GDM1 (cell line): Measurements from ENCODE around the gene GALNT14.

Source experiments
- DNase-seq: peaks from one replicate; lab custom pipeline; 2025; lab: John Stamatoyannopoulos, UW

The GALNT14 gene

DNA sequence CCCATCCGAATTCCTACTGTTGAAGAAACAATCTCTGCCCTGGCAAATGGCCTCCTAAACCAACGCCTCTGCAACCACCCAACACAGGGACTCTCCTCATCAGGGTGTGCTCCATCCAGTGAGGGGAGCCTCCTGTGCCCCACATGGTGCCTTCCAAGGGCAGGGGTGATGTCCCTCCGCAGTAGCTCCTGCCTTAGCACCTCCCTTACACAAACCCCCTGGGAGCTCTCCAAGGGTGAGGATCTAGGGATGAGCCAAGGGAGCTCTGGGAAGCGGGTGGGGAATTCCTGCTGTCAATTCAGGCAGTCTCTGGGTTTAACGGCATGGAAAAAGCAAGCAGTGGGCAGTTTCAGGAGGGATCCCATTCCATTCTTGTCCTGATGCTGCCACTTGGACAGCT, 3.8 kb downstream of the GALNT14 start:
- no peak for DNase-seq

GRCh38 chr2:31132786-31133185, 5.5 kb downstream of the GALNT14 start:
- DNase-seq, result no peak

DNA sequence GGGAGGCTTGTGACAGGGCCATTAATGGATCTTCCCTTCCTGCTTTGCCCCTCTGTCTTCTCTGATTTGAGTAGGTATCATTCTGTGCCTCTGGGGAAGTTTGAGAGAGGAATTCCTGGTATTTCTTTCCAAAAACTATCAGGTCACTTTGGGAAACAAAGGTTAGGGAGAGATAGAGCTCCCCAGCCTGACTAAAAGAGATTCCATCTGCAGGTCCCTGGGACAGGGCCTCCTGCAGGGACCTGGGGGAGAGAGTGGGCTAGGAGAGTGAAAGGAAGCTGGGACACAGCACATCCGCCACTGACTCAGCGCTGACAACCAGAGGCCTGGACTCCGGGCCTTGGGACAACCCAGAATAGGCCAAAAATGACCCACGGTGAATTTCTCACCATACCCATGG, 6.4 kb downstream of the GALNT14 start:
- no peak for DNase-seq

GRCh38 chr2:31129375-31130171, 8.7 kb downstream of the GALNT14 start:
- no peak for DNase-seq

DNA sequence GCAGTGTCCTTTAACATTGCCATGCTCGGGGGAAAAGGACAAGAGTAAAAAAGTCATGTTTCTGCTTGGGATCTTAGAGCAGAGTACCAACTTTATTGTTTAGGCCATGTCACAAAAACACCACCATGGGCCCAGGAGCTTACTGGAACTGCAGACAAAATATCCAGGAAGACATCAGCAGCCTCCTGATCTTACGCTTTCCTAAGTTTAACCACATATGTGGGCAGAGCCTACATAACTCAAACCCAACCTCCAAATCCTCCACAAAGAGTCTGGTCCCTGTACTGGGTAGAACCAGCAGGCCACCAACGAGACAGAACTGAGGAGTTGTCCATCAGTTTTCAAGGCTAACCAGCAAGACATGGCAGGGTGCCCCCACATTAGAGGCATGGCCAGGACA, 10.3 kb downstream of the GALNT14 start:
- DNase-seq, result no peak

GRCh38 chr2:31125918-31126695, 12.1 kb downstream of the GALNT14 start:
- DNase-seq, result no peak

DNA sequence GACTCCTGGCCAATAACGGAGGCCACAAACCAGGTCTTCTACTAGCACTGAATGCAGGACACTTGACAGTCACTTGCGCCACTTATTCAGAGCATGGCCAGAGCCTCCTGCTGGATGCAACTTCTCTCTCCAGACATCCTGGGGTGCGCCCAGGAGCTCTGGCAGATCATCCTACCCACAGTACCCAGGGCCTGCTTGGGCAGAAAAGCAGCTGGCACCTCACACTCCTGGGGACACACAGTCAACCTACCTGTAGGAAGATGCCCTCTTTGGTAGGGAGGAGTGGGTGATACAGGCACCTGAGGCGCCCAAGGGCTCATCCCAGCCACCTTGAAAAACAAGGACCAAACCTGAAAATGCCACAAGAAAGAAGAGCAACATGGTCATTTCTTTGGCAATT, 13.3 kb downstream of the GALNT14 start:
- DNase-seq, result no peak

DNA sequence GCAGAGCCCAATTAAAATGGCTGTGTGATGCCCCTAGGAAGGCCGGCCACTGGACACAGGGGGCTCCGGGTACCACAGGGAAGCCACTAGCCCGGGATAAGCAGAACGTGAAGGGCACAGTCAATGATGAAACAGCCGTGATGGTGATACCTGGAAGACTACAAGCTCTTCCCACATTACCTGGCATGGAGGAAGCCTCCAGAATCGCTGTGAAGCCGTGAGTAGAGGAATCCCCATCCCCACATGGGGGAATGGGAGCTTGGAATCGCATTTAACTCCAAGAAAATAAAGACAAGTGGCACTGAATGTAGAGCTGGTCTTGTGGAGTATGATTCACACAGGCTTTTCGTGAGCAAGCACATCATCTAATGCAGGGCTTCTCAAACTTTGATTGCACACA, 16.1 kb downstream of the GALNT14 start:
- DNase-seq, result no peak

GRCh38 chr2:31113765-31114164, 24.5 kb downstream of the GALNT14 start:
- DNase-seq, result no peak

DNA sequence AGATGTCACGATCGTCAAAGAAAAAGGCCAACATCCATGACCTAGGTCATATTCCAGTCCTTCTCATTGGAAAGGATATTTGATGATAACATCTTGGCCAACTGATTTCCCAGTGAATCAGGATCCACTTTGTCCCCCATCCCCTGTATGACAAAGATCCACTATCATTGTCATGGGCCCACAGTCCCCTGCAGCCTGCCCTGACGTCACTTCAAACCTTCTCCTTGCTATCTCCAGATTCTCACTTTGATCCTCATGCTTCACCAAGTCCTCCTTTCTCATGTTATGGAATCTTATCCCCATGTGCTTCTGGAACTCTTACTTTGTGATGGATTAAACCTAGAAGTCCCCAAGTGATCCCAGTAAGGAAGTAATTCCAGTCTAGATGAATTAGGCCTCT, 25.7 kb downstream of the GALNT14 start:
- no peak for DNase-seq

DNA sequence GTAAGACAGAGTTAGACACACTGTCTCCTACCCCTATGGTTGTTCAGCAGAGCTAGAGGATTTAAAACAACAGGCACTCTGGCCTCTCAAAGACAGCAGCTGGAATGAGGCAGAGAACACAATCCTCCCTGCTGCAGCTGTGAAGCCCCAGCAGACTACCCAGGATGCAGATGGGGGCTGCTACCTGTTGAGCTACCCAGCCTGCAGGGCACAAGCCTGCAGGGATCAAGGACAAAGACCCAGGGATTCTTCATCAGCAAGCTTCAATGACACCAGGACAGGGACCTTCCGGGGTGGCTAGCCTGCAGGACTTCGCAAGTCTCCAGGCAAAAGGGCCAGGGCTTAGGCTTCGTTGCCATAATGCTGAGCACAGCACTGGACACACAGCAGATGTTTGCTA, 27.2 kb downstream of the GALNT14 start:
- no peak for DNase-seq

DNA sequence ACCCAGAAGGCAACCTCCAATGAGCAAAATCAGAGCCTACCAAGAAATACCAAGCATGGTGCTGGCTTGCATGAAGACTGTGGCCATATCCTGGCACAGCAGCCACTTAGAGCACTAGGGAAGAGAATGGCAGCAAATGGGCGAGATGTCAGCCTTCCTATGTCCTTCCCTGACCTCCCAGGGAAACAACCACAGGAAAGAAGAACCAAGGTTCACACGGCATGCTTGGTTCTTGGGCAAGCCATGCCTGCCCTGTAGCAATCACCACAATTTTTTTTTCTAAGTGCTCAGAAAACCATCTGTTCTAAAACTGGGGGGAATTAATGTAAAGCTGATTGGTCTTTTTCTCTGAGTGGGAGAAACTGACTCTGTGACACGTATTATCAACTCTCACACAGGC, 27.8 kb downstream of the GALNT14 start:
- no peak for DNase-seq

DNA sequence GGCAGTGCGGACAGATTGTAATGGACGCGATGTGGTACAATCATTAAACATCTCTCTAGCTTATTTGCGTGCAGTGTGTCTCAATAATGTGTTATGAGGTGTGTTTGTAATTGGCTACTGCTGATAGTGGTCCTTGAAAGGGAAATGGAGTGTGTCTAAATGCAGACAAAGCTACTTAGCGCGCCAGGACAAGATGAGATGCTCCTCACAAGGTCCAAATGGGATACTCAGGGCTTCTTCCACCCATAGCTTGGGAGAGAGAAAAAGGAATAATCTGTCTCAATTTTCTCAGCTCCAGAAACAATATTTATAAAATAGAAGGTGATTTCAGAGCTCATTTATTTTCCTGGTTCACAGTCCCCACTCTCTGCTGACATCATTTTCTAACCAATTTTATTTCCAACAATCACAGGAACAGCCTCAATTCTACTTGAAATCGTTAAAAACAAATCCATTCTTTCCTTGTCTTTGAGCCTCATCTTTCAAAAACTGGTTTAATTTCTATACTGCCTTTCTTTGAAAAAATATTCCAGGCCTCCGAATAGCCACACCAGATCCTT, 28.5 kb downstream of the GALNT14 start:
- DNase-seq, result no peak

DNA sequence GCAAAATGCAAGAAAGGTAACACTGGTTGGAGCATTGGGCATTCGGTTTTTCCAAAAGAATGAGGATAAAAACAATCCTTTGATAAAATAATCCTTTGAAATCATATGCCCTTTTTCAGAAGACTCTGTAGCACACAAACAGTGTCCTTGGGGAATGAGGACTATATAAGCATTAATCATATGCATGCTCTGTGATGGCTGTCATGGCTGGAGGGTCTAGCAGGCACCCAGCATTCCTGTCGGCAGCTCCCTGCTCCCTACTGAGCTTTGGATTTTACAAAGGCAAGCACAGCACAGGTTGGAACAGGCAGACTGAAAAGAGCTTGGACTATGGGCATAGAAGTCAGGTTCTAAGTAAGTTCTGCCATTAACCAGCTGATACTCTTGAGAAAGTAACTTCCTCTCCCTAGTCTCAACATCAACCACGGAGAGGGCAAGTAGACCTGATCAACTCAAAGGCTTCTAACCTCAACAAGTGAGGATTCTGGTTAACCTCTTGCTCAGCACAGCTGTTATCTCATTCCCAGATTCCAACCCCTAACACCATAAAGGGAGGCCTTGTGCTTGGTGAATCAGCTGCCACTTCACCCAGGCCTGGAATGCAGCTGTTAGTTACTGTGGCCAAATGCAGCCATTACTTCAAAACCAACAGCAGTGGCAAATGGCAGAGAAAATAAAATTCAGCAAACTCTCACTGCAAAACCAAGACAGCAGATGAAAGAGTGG, 29.5 kb downstream of the GALNT14 start:
- DNase-seq, result no peak

- no peak for DNase-seq
These were observed 30.5 kb downstream of the GALNT14 start for GRCh38 chr2:31107591-31108300.

DNA sequence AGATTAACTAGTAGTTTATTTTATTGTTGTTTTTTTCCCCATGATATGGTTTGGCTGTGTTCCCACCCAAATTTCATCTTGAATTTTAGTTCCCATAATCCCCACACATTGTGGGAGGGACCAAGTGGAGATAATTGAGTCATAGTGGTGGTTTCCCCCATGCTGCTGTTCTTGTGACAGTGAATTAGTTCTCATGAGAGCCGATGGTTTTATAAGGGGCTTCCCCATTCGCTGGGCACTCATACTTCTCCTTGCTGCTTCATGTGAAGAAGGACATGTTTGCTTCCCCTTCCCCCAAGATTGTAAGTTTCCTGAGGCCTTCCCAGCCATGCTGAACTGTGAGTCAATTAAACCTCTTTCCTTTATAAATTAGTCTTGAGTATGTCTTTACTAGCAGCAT, 36.5 kb downstream of the GALNT14 start:
- no peak for DNase-seq

DNA sequence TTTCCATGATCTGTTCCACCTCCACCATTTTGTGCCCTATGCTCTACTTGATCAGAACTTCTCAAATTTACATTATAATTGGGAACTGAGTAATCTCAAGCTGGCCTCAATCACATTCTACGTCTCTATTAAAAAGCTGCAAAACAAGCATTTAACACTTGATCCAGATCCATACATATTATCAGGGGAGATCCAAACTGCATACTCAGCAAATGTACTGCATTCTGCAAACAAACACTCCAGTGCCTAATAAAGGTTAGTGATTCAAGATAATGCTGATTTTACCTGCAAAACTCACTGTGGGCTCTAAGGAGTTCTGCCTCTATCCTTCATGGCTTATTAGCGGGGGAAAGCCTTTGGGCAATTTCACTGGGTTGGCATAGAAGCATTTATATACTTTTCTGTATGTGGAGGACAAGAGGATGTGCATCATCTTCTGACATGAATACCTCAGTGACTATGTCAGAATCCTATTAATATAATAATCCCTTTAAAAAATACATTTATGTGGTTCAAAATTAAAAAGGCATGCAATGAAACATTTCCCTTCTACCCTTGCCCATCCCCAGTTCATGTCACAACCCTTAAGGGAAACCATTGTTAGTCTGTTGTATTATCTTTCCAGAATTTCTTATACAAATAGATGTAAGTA, 40.2 kb downstream of the GALNT14 start:
- DNase-seq, result no peak

- DNase-seq, result no peak
These were observed 48.1 kb downstream of the GALNT14 start for GRCh38 chr2:31090188-31090587.

- no peak for DNase-seq
These were observed 48.6 kb downstream of the GALNT14 start for GRCh38 chr2:31089645-31090044.

DNA sequence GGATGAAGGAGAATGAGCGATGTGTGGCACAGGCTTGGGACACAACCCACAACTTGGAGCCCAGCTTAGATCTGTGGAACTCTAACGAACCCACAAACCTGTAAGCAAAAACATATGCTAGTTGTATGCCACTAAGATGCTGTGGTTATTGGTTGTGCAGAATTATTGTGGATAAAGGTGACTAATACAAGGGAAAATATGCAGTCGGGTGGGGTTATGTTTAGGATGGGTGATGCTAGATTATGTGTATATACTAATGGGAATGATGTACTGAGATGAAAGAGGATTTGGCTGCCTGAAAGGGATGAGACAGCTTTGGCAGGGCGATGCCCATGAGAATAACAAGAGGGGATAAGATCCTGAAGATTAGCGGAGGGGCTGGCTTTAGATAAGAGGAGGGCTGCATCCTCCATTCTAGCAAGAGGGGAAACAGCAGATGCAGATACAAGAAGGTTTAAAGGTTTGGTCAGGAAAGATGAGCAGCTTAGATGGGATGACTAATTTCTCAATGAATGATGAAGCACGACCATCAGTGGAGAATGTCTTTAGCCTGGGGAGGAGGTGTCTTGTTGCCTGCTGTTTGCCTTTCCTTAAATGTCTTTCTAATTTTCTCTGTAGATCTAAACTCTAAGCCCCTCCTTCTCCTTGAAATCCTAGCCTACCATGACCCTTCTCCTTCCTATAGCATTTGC, 49.6 kb downstream of the GALNT14 start:
- DNase-seq, result no peak

DNA sequence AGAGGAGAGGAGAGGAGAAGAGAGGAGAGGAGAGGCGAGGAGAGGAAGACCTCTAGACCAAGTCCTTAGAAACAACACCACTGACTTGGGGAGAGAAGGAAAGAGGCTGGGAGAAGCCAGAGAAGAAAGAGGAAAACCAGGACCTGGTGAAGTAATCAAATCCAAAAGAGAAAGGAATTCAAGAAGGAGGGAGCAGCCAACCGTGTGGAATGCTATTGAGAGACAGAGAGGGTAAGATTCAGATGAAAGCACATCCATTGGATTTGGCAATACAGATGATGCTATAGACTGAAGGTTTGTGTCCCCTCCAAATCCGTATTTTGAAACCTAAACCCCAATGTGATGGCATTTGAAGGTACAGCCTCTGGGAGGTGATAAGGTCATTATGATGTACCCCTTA, 50.7 kb downstream of the GALNT14 start:
- DNase-seq, result no peak
